ENCODE measurements around the gene AGA.

Gene AGA

DNA sequence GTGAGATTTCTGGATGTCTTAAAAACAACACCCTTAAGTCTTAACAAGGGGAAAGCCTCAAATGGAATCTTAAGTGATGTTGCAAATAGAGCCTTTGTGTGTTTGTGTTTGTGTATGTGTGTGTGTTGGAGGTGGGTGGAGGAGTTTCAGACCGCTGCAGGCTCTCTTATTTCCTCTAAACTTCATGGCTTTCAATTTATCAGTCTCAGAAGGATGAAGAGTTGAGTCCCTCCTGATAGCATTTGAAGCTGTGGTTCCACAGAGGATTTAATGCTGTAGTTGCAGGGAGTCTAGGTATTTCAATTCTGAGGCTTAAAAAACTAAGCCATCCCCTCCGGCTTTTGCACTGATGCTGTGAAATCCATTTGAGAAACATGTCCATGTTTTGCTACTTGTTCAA is 4.3 kb upstream of the AGA start:
- DNase-seq: no peak

DNA sequence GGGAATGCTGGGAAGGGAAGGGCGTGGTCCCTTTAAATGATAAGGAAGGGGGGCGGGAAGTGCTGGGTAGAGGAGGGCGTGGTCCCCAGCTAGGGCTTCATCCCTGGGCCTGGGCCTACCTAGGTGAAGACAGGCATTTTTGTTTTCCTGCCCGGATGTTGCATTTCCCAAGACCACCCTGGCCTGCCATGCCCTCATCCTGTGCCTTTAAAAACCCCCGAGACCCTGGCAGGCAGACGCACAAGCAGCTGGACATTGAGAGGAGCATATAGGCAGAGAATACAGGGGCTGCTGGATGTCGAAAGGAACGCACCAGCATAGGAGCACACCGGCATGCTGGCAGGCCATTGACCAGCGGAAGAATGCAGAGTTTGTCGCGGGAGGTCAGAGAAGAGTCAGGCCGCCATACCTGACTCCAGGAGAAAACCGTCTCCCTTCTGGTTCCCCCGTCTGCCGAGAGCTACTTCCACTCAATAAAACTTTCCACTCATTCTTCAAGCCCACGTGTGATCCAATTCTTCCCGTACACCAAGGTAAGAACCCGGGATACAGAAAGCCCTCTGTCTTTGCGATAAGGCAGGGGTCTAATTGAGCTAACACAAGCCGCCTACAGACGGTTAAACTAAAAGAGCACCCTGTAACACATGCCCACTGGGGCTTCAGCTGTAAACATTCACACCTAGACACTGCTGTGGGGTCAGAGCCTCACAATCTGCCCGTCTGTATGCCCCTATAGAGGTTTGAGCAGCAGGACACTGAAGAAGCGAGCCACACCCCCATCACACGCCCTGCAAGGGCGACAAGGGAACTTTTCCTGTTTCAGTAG is 2.9 kb upstream of the AGA start:
- no peak for DNase-seq

DNA sequence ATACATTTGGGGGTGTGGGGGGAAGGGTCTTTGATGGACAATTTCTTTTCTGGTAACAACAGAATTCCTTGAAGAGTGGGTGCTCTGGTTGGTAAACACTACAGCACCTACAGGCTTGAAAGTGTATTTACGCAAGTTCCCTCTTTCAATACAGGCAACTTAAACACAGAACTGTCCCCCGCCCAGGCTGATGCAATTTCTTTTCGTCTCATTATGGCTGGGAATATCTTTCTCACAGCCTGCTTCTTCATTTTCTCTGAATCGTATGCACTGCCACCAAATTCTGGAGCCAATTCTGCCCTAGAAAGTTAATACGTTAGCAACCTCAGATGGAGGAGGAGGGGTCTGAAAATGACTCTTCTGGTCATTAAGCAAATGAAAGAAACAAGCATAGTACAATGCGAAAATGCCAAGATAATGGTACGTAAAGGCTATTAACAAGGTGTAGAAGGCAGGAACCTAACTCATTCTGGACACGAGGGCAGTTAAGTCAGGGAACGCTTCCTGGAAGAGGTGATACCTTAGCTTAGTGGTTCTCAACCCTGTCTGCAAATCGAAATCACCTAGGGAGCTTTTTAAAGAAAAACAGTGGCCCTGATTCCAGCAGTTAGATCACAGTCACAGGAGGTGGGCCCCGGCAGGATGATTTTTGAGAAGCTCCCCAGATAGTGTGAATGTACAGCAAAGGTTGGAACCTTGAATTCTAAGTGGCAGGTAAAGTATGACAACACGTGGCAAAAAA is 1.0 kb downstream of the AGA start:
- no peak for DNase-seq

DNA sequence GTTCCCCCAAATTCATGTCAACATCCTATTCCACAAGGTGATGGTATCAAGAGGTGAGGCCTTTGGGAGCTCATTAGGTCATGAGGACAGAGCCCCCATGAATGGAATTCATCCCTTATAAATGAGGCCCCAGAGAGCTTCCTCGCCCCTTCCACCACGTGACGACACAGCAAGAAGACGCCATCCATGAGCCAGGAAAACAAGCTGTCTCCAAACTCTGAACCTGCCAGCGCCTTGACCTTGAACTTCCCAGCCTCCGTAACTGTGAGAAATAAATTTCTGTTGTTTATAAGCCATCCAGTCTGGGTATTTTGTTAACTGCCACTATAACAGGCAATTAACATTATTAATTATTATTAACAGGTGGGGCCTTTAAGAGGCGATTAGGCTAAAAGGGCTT is 5.8 kb downstream of the AGA start:
- no peak for DNase-seq

DNA sequence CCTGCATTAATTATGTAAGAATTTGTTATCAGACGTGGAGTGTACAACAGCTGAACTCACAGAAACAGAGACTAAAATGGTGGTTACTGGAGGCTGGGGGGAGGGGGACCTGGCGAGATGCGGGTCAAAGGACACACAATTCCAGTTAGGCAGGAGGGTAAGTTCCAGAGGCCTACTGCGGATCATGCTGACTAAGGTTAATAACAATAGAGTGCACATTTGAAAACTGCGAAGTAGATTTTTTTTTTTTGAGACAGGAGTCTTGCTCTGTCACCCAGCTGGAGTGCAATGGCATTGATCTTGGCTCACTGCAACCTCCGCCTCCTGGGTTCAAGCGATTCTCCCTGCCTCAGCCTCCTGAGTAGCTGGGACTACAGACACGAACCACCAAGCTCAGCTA is 7.6 kb downstream of the AGA start:
- DNase-seq: no peak

DNA sequence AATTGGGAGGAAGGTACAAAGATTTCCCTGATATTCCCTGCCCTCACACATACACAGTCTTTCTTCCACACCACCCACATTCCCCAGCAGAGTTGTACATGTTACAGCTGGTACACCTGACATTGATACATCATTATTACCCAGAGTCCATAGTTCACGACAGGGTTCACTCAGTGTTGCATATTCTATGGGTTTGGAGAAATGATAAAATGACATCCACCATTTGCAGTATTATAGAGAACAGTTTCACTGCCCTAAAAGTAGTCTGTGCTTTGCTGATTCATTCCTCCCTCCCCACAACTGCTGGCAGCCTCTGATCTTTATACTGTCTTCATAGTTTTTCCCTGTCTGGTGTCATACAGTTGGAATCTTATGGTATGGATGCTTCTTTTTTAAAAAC is 15.0 kb downstream of the AGA start:
- DNase-seq: no peak

DNA sequence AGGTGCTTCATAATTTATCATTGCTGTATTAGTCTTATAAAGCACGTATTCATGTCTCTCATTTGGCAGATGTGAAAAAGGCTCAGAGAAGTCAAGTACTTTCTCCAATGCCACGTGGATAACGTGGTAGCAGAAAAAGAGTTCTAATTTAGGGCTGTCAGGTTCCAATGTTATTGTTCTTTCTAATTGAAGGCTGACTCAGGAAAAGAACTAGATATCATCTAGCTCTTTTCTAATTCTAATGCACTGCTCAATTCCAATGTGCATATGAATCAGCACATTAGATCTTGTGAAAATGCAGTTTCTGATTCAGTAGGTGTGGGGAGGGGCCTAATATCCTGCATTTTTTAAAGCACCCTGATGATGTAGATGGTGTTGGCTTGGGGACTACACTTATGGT is 22.8 kb downstream of the AGA start:
- no peak for DNase-seq

DNA sequence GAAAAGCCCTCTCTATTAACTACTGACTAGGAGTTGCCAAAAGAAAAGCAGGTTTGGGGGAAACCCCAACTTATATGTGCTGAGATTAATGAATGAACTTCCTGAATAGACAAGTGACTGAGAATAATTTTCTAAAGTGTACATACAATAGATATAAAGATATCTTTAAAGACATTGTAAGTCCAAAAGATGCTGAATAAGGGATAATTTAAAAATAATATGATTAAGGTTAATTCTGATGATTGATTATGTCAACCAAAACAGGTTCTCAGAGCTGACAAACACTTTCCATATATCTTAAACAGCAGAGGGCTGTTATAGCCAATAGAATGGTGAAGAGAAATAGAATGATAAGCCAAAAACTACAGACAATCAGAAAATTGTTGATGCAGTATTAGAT is 28.6 kb downstream of the AGA start:
- no peak for DNase-seq

DNA sequence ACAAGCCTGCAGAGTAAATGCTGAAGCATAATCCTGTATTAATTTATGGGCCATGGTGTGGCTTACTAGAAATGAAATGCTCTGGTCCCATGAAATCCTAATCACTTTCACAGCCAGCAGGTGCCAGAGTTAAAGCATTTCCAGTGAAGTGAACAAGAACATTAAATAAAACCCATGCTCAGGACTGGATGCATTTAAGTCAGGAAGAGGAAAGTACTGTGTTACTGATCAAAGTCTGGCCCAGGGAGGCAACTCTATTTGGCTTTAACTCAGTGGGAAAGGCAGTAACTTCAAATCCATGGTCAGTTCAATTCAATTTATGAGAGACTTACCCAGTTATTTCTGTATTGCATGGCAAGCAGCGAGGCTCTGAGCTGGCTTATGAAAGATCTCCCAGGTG is 29.2 kb downstream of the AGA start:
- DNase-seq: no peak

DNA sequence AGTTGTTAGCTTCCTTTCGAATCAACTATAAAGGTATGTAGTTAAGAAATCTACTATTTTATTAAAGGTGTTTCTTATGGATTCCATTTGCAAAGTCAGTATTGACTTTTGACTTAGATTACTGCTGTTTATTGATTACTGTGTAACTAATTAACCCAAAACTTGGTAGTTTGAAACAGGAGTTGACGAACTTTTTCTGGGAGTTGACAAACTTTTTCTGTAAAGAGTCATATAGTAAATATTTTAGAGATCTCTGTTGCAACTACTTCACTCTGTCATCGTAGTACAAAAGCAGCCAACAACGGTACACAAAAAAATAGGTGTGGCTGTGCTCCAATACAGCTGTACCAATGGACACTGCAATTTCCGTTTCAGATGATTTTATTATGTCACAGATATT is 30.2 kb downstream of the AGA start:
- no peak for DNase-seq

DNA sequence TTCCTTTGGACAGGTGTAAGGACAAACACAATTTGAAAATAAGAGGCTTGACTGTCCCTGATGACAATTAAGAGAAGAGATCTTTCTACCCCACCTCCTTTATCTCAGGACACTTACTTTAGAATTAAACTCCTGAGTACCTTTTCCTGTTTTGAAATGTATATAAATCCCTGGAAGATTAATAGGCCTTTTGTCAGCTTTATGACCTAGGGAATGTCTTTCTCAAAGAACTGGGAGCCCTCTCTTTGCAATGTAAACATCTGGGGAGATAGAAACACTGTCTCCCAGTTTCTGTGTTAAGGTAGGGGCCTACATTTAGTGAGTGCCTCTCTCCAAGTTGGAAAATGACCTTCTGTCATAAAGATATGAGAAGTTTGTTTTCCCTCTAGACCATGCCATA is 31.7 kb downstream of the AGA start:
- no peak for DNase-seq

DNA sequence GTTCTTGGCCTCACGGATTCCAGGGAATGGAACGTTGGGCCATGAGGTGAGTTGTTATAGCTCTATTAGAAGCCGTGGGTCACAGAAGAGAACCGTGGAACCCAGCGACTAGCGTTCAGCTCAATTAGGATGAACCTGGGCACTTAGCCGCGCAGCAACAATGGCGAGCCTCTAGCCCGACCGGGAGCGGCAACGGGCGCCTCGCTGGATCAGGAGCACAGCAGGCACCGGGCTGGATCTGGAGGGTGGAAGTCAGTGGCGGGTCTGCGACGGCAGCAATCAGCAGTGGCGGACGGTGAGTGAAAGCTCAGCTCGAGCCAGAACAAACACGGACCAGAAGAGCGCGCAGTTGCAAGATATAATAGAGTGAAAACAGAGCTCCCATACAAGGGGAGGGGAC is 34.2 kb downstream of the AGA start:
- no peak for DNase-seq

DNA sequence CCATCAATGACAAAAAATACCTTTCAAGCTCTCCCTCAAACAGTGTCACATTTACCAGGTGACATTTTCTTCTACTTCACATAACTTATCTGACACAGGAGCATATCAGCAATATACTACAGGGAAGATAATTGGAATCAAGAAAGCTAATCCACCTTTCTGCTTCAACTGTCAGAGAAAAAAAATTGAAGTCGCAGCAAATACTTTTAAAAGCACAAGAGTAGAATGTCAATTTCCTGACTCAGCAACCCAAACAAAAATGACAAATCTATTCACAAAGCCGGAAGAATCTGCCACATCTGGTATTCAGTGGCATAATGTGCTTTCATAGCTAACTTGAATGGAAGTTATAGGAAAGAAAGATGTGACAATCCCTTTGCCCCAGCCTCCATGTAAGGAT is 36.7 kb downstream of the AGA start:
- DNase-seq: no peak

DNA sequence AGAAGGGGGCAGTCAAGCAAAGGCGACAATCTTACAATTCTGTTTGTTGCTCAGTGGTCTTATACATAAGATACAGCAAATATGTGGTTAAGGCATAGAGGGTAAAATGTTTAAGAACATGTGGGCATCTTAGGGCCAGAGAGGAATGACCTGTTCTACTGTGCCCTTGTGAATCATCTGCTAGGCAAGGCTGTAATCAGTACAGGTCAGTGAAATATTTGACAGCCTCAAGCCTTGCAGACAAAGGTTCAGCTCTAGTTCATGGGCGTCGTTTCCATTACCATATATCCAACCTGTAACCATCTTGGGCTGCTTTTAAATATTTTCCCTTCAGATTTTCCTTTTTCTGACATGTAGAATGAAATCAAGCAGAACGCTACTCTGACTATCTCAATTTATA is 37.3 kb downstream of the AGA start:
- no peak for DNase-seq

DNA sequence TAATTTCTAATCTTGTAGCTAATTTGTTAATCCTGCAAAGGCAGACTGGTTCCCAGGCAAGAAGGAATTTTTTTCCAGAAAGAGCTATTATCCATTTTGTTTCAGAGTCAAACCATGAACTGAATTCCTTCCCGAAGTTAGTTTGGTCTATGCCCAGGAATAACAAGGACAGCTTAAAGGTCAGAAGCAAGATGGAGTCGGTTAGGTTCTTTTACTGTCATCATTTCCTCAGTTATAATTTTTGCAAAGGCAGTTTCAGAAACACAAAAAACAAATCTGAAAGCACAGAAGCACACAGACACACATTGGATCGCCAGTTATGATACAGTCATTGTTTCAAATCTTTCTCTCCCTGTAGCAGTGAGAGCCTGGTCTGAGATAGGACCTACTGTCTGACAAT is 37.9 kb downstream of the AGA start:
- no peak for DNase-seq

DNA sequence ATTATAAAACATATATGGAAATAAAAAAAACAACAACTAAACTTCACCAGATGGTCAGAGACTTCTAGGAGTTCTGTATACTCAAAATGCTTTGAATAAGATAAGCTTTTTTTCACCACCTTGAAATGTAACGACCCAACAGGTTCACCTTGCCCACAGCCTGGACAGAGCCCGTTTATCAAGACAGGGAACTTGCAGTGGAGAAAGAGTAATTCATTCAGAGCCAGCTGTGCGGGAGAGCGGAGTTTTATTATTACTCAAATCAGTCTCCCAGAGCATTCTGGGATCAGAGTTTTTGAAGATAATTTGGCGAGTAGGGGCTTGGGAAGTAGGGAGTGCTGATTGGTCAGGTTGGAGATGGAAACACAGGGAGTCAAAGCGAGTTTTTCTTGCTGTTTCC is 38.5 kb downstream of the AGA start:
- DNase-seq: no peak

DNA sequence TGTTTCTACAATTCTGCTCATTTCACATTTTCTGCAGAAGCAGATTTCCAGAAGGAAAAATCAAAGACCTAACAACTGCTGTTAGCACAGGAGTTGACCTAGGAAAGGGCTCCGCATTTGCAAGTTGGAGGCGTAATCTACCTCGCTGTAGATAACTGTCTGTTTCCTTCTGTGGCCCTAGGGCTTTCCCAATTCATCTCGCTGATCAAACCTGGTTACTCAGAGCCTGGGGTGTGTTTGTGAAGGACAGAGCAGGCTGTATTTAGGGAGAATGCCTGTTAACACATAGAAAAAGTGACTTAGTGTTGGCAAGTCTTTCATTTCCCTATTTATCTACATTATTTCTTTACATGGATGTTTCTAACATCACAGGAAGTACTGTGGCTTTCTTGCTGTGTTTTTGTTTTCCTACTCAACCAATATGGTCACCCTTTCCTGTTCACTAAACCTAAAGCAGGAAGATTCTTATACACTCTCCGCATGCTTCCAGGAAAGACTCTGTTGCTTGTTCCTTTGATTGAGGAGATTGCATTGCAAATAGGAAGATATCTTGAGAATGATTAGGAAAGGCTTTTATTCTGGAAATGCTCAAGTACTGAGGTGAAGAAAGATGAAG is 40.5 kb downstream of the AGA start:
- DNase-seq: no peak

DNA sequence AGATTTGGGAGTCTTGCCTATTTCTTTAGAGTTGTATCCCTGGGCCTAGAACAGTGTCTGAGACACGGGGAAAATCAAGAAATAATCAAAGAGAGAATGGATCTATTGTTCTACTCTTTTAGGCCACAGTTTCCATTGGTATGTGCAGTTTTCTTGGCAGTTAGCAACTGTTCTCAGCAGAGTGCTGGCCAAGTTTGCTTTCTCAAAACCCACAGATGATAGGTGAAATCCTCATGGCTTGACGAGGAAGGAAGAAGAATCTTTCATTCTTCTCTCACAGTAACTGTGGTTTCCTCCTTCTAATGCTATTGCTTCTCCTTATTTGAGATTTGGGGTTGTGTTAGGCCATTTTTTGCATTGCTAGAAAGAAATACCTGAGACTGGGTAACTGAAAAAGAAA is 42.2 kb downstream of the AGA start:
- DNase-seq: no peak

DNA sequence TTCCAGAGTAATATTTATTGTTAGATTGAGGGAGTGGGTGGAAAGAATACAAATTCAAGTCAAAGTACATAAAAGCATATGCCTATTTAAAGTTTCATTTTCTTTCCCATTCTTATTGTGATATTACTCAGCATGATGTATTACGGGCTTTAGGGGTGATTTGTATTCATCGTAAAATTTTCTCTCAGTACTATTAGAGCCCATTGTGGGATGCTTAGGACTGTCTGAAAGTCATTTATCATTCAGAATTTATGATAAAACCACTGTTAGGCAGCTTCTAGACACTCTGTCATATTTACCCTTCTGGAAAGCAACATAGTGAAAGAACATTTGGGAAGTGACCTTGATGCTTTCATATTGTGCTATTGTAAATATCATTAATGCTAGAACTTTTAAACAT is 45.9 kb downstream of the AGA start:
- DNase-seq: no peak

DNA sequence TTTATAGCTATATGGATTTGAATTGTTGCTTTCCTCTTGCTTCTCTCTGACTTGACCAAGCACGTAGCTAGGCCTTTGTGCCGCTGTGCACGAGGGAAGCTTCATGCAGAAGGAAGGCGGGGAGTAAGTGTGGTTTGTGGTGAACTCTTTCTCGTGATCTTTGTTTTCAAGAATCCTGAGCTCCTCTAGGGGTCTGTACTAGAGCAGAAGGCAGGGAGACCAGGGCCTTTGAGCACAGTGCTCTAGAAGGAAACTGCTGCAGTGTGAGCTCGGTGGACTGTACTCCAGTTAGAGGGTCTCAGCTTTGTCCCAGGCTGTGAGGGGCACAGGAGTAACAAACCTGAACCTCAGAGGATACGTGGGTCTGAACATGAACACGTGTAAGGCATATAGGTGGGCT is 49.0 kb downstream of the AGA start:
- no peak for DNase-seq

DNA sequence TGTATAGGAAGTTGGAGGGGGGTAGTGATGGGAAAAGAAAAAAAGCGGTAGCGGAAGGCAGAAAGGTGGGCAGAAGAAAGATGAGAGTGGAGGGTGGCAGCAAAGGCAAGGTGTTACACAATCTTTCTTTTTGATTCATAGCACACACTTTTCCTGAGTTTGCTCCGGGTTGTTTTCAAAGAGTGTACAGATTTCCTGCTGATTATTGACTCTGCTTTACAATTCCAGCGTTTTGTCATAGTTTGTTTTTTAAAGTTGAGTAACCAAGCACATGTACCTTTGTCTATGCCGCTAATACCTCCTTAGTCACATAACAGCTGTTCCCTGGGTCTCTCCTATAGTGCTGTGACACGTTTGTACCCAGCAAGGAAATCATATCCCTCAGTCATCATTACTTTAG is 50.3 kb downstream of the AGA start:
- DNase-seq: no peak

DNA sequence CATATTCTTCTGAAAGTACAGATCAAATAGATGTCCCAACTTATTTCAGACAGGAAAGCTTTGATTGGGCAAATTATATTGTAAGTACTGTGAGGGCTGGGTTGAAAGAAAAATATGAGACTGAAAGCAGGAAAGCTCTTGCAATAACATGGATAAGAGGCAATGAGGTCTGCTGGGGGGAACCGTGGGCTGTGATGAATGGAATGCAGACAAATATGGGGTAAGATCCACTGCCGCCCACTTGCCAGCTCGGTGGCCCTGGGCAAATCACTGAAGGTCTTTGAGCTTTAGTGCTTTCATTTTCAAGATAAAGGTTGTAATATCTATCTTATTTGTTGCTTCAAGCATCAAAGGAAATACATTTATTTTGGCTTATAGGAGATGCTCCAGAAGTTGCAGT is 51.0 kb downstream of the AGA start:
- no peak for DNase-seq

DNA sequence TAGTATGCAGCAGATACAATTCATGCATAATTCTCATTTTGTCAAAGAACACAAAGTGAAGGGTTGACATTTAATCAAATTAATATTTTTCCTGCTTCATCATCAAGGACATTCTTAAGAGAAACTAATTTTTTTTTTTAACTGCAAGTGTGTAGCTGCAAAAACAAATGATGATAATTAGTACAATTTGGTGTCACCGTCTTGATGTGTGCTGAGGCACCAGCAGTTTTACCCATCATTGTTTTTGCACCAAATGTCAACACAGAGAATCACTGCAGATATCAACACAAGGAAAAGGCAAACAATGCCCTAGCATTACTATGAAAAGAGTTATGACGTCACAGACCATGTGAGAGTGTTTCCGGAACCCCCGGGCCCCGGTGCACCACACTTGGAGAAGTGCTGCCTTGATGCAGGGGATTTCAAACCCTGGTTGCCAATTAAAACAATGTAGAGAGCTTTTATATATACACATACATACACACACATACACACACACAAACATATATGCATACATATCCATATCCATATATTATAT is 55.9 kb downstream of the AGA start:
- DNase-seq: no peak
